PFSK-1 (cell line): ENCODE measurements around the gene TMEM245.

ENCODE experiments used
- REST ChIP-seq, 2 experiments: IDR thresholded peaks; 2 replicates each; pipeline versions ENCODE4 v1.6.1 to v1.8.0; 2011 to 2012; ENCODE audit warnings: low read depth in 2 of 2, low read length in 2 of 2, control low read depth in 1 of 2, inconsistent platforms in 1 of 2, mild to moderate bottlenecking in 1 of 2, moderate library complexity in 1 of 2; ENCODE audit not compliant: insufficient read depth in 1 of 2
- TAF1 ChIP-seq: IDR thresholded peaks from 2 replicates; pipeline ENCODE4 v1.6.1; 2012; ENCODE audit warnings: low read length, control low read depth, borderline replicate concordance; ENCODE audit not compliant: insufficient read depth

DNA sequence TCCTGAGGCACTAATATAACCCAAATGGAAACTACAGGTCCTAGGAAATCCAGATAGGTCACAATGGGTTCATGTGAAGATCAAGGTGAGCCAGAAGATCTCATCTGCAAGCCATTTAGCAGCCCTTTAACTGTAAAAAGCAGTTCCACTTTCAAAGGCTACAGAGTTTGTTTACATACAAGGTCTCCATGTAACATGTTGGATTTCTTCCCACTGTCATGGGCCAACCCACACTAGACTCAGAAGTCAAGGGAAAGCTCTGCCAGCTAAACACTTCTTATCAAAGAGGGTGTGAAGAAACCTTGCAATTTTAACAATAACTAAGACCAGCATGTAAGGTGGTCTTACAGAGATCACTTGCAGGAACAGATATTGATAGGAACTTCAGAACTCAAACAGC is 102.7 kb downstream of the TMEM245 start:
- TF ChIP-seq TAF1 (no peak), REST (IDR thresholded peaks at IDR 0.05; ENCODE audit: insufficient read depth in 1 of 2, low read depth in 2 of 2, low read length in 2 of 2) (no peak)
